Cortex of kidney (tissue), 1 donor: Measurements from ENCODE around the gene ABCB9.
"Not testable (repeated sequence)": the region's sequence is repeated elsewhere in the genome, so short reads cannot be mapped to it uniquely, and the experiment has no call there.

Experiments
- DNase-seq: peaks from one replicate; lab custom pipeline; 2025; lab: John Stamatoyannopoulos, UW

Gene ABCB9

DNA sequence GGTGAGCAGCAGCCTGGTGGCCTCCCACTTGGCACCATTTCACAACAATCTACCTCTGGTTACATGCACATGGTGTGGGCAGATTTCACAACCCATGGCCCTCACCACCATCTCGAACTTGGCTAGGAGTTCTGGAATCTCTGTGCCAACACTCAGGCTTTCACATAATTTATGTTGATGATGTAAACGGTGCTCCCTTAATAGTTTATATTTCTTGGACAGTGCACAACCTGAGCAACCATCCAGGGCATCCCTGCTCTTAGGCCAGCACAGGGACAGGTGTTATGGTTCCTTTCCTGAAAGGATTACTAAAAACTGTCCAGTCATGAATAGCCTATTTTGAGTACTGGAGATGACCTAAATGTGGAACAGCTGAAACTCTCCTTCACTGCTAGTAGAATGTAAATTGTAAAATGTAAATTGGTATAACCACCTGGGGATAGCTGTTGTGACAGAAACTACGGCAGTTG lies 28.6 kb downstream of the ABCB9 start:
- DNase-seq = no peak

DNA sequence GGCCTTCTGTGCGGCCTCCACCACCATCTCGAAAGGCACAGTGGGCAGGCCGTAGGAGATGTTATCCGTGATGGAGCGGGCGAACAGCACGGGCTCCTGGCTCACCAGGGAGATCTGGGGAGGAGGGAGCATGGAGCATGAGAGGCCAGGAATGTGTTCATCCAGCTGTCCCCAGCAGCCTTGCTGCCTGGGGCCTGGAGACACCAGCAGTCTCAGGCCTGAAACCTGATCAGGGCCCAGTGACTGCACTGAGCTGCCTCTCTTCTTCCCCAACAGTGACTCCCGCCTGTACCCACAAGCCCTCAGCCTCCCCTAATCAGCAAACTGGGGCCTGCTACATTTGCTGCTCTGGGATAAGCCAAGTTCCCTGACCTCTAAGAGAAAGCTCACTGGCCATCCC lies 30.9 kb downstream of the ABCB9 start:
- DNase-seq = no peak

DNA sequence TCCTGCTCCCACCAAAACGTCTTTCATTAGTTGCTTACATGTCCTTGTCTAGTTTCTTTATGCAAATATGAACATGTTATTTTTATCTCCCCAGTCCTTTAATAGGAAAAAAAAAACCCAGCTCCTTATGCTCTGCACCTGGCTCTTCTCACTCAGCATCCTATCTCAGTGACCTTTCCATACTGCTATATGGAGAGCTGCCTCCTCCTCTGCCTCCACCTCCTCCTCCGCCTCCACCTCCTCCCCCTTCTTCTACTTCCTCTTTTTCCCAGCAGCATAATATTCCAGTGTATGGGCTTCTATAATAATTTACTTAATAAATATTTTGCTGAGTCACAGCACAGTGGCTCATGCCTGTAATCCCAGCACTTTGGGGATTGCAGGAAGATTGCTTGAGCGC lies 31.5 kb downstream of the ABCB9 start:
- DNase-seq = no peak

DNA sequence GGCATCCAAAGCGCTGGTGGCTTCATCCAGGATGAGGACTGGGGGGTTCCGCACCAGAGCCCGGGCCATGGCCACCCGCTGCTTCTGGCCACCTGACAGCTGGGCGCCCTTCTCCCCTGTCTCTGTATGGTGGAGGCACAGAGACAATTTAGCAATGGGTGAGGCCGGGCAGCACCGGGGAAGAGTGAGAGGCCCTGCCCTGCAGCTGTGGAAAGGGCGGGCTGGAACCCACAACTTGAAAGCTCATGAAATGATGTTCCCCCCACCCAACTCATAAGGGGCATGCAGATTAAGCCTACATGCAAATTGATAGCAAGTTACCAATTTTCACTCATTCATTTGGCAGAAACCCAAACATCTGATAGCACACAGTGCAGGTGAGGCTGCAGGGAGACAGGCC lies 34.1 kb downstream of the ABCB9 start:
- DNase-seq = no peak

DNA sequence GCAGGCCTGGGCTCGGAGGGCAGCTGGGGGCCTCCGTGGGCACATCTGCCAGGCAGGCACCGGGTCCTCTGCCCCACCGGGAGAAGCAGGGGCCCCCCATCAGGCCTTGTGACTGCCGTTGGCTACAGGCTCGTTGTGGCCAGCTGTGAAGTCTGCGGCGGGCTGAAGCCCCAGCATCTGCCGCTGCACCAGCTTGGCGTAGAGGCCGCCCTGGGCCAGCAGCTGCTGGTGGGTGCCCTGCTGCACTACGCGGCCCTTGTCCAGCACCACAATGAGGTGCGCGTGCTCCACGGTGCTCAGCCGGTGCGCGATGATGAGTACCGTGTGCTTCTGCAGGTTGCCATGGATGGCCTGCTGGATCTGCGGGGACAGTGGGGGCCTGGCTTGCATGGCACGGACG lies 36.5 kb downstream of the ABCB9 start:
- DNase-seq = no peak

DNA sequence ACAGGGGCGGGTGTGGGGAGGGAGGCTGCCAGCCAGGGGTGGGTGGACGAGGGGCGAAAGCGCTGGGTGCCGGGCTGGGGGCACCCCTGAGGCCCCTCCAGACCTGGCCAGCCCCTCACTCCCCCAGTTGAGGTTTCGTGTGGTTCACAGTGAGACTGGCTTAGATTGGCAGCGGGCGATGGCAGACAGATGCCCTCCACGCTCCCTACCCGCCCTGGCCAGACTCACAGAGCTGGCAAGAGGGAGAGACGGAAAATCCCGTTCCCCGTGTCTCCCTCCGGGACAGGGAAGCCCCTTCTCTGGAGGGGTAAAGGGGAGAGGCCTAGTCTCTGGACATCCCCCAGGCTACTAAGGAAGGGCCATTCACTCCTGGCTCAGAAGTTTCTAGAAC lies 37.1 kb downstream of the ABCB9 start:
- DNase-seq = no peak

DNA sequence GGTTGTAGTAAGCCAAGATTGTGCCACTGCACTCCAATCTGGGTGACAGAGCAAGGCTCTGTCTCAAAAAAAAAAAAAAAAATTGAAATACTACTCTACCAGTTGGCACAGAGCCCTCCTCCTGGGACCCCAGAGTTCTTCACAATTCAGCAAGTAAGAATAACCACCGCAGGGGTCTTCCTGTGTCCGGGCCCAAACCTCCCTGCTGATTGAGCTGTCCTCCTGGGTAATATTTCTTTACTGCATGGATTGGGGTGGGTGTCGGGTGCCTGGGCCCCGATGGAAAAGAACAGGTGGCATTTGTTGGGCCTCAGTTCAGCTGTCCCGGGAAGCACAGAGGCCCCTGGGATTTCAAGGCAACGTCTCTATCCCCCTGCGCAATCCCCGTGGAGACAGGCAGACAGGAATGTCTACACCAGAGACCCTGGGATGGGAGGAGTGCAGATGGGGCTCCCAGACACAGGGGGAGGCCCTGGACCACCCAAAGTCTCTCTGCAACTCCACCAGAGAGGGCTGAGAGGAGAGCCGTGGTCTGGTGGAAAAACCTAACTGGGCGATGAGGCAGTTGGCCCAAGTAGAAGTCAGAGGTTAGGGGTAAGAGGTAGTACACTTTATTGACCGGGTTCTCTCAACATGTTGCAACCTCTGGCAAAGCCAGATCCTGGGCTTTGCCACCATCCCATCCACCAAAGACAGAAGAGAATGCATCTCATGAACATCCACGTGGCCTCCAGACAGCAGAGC lies 37.7 kb downstream of the ABCB9 start:
- DNase-seq = no peak

DNA sequence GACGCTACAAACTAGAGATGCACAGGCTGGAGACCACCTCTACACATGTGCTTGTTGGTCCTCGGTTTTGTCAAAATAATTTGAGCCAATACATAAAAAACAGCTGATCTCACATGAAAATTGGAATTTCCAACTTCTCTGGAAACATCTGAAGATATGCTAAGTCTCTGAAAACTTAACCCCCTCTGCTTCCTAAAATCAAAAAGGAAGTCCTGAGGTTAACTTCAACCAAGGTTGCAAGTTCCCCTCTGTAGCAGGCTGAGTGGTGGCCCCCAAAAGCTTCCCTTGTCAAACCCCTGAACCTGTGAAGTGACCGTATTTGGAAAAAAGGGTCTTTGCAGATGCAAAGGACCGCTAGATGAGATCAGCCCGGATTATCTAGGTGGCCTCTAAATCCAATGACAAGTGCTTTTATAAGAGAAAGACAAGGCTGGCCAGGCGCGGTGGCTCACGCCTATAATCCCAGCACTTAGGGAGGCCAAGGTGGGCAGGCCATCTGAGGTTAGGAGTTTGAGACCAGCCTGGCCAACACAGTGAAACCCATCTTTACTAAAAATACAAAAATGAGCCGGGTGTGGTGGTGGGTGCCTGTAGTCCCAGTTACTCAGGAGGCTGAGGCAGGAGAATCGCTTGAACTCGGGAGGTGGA lies 38.4 kb downstream of the ABCB9 start:
- DNase-seq = no peak

DNA sequence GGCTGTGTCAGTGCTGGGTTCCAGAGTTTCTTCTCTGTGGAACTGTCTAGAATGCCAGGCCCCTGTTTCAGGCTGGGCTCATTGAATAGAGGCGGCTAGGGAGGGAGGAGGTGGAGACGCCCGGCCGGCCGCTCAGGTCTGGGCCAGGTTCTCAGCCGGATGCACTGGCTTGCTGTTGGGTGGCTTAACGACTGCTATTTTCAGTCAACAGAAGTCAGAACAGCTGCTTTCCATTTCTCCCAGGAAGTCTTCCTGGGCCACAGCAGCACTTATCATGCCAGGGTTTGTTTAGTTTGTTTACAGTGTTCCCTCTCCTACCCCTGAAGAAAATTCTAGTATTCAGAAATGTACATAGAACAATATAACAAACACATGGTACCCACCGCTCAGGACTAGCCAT lies 44.3 kb downstream of the ABCB9 start:
- no peak for DNase-seq

DNA sequence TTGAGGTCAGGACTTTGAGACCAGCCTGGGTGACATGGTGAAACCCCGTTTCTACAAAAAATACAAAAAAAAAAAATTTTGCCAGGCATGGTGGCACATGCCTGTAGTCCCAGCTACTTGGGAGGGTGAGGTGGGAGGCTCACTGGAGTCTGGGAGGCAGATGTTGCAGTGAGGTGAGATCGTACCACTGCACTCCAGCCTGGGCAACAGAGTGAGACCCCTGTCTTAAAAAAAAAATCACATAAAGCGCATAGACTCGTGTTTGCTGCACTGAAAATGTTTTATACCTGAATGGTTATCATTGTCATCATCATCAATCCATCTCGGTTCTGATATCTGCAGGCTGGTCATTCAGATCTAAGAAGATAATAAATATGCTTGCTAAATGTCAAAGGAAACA lies 45.6 kb downstream of the ABCB9 start:
- DNase-seq = no peak

DNA sequence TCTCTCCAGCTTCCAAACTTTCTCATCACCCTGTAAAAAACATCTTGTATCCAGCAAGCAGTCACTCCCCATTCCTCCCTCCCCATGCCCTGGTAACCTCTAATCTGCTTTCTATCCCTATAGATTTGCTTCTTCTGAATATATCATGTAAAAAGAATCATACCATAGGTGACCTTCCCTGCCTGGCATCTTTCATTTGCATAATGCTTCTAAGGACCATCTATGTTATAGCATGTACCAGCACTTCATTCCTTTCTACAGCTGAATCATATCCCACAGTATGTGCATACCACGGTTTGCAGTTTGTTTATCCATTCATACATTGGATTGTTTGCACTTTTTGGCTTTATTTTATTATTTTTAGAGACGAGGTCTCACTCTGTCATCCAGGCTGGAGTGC lies 47.4 kb downstream of the ABCB9 start:
- DNase-seq = no peak

DNA sequence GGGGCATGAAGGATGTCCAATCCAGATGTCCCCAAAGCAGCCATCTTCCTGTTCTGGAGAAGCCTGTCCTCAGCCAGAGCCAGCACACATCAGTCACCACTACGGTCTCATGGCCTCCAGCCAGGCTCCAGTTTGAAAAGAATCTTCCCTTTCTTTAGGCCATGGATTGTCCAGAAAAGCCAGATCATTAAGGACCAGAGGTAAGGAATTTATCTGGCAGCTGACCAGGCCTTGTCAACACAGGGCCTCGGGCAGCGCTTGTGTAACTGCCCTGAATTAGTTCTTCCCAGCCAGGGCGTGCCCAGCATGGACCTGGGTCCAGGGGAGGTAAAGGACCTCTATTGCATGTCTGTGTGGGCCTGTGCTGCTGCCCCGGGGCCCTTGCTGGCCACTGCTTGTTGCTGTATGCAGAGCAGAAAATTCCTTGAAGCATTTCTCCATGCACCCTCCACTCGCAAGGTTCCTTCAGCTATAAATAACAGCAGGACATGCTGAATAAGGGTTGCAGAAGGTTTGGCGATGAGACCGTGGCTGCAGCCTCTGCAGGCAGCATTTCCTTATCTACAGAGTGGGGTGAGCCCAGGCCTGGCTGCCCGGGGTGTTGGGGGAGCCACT lies 48.6 kb downstream of the ABCB9 start:
- DNase-seq = no peak

DNA sequence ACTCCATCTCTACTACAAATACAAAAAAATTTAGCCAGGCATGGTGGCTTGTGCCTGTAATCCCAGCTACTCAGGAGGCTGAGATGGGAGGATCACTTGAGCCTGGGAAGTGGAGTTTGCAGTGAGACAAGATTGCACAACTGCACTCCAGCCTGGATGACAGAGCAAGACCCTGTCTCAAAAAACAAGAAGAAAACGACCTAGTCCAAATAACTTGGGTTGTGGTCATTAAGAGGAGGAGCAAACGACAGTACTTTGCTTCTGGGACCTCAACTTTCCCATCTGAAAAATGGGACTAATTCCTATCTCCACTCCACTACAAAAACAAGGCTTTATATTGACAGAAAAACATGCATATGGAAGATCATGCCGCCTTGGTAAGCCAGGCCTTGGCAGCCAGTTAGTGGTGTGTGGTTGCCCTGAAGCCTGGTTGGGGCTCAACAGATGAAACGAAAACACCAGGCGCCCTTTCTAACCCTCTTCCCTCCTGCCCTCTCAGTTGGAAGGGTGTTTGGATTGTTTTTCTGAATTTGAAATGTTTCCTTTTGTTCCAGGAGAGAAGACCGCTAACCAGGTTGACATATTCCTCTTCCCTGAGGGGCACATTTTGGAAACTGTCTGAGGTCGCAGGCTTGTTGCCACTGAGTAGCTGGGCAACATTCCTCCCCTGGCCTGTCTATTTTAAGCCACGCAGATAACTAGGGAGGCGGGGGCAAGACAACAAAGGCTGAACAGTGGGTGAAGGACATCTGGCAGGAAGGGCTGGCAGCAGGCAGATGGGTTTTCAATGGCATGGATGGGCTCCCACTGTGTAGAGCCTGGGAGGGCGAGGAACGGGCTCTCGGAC lies 56.6 kb downstream of the ABCB9 start:
- no peak for DNase-seq

DNA sequence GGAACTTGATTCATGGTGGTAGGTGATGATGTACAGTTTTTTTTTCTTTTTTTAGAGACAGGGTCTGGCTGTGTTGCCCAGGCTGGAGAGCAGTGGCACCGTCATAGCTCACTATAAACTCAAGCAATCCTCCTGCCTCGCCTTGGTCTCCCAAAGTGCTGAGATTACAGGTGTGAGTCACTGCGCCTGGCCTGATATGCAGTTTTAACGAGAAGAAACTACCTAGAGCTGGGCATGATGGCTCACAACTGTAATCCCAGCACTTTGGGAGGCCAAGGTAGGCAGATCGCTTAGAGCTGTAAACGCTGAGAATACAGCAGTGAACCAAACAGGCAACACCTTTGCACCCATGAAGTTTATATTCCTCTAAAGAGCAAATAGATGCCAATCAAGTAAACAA lies 57.3 kb downstream of the ABCB9 start:
- no peak for DNase-seq

DNA sequence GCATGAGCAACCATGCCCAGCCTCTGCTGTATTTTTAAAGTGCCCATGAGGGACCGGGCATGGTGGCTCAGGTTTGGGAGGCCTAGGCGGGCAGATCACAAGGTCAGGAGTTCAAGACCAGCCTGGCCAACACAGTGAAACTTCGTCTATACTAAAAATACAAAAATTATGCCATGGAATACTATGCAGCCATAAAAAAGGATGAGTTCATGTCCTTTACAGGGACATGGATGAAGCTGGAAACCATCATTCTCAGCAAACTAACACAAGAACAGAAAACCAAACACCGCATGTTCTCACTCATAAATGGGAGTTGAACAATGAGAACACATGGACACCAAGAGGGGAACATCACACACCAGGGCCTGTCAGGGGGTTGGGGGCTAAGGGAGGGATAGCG lies 61.0 kb downstream of the ABCB9 start:
- DNase-seq = not testable (repeated sequence)

DNA sequence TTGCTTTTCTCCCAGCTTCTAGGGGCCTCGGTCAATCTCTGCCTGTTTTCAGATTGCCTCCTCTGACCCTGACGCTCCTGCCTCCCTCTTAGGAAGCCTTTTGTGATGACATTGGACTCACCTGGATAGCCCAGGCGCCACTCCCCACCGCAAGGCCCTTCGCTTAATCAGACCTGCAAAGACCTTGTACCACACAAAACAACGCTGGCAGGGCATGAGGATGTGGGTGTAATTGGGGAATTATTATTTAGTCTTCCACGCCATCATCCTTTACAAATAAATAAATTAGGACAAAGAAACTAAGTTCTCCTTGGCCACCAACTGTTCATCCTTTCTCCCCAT lies 62.6 kb downstream of the ABCB9 start:
- no peak for DNase-seq

DNA sequence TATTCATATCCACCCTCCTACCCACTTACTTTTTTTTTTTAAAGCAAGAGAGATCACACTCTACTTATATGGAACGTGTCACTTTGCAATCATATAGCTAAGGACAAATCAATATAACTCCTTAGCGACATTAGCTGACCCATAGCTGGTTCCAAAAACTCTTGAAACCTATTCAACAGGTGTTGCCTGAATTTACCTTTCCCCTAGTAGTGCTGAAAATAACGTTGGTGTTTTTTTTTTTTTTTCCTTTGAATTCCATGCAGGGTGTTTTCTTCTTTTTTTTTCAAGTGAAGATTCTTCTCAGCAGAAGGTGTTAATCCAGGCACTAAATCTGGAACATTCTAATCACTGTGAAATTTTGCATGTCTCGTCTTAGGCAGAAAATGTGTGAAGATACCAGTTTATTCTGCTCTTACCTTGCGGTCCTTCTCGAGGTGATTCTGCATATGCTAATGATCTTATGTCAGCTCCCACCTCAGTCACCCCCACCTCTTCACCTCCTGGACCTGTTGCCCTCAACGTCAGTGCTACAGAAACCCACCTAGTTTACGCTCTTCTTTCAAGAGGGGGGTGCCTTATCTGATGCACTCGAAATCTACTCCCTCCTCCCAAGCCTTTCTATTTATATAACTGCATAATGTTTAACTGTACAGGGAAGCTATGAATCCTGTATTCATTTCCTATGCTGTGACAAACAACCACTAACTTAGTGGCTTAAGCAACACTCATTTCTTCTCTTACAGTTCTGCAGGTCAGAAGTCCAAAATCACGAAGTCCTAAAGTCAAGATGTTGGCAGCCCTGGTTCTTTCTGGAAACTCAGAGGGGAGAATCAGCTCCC lies 63.2 kb downstream of the ABCB9 start:
- no peak for DNase-seq

DNA sequence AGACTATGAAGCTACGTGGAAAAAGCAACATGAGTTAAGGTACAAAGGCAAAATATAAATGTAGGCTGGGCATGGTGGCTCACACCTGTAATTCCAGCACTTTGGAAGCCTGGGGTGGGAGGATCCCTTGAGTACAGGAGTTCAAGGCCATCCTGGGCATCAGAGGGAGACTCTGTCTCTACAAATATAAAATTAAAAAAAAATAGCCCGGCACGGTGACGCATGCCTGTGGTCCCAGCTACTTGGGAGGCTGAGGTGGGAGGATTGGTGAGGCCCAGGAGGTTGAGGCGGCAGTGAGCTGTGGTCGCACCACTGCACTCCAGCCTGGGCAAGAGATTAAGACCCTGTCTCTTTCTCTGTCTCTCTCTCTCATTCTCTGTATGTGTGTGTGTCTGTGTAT lies 66.4 kb downstream of the ABCB9 start:
- DNase-seq = no peak

DNA sequence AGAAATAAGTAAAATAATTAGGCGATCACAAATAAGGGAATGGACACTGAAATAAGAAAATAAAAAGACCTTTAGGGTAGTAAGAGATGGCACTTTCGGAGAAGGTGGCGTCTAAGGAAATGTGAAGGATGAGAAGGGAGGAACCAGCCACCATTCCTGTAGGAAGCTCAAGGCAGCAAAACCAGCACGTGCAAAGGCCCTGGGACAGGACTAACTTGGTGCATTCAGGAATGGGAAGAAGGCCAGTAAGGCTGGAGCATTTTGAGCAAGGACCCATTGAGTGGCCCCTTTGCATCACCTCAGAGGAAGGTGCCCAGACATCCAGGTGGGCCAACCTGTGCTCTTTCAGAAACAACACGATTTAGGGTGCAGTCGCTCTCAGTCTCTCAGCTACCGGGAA lies 69.6 kb downstream of the ABCB9 start:
- DNase-seq = no peak

DNA sequence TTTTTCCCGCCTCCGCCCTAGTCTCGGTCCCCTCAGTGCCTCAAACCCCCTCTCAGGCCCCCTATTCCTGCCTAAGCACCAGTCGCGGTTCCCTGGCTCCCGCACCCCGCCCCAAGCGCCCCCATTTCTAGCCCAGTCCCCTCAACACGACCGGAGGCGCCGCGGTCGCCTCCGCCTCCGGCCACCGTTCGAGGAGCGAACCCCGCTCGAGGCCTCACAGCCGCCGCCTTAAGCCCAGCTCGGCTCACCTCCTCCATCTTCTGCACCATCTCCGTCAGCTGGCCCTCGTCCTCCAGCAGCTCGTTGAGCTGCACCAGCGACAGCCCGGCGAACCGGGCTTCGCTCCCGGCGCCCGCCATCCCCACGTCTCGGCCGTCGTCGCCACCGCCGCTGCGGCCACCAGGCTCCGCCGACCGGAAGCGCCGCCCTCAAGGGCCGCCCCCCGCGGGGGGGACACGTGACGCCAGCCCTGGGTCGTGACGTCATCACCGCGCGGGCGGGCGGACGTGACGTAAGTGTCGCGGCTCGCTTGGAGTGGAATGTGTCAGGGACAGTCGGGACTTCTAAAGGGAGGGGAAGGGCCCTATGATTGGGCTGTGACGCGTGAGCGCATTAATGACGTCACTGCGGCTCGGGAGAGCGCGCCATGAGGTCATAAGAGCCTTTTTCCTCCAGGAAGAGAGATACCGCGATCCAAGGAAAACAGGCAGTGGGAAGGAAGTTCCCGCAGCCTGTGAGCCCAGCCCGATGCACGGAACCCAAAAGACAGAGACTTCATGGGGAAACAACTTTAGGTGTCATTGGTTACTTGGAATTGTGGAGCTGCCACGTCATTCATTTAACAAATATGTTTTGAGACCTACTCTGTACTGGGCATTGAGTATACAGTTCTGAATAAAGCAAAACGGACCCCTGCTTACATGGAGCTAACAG lies 70.3 kb downstream of the ABCB9 start, which contains the start of gene VPS37B:
Gene VPS37B (minus strand): TSS at position 421 of the 933 bp plus-strand sequence. CDS start 62 bp downstream, at position 359.
- no peak for DNase-seq
